SW480 (cell line): ENCODE data around the gene CIP2A.

Experiments
- DNase-seq: peaks from one replicate; pipeline ENCODE4 v3.0.0-alpha.2; 2016; ENCODE audit warnings: low spot score

Gene CIP2A

DNA sequence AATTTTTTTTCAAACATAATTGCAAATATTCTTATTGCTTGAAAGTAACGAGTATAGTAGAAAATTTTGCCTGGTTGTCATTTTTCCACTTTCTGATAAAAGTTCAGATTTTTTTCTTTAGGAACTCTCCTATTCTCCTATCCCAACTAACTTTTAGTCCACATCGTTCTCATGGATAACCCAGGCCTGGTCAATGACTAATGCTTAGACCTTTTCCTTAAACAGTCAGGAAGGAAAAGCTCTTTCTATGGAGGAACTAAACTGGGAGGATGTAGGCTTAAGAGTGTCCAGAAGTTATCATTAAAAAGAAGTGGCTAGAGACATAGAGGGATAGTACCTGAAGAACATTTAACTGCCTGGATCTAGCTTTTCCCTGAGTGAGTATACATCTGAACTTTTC is 26.7 kb downstream of the CIP2A start:
- DNase-seq: no peak

DNA sequence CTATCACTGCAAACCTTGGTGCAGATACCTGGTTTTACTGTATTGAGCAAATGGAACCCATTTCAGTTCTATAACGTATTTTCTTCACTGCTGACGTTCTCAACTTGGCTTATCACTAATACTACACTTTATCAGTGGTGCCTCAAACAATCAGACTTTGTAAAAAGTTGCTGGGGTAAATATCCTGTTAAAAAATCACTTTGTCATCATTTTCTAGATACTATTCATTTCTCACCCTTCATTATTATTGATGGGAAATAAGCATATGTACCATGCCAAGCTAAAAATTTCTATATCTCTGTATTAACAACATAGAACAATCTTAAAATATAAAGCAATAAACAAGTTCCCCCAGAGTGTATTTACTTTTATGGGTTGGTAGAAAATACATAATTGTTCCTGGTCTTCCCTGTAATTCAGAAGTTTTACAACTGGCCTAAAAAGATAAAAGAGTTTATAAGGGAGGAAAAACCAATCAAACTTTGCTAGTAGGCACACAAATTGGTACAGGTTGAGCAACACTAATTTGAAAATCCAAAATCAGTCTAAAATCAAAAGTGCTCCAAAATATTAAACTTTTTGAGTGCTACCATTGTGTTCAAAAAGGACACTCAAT is 33.2 kb downstream of the CIP2A start:
- DNase-seq: no peak

DNA sequence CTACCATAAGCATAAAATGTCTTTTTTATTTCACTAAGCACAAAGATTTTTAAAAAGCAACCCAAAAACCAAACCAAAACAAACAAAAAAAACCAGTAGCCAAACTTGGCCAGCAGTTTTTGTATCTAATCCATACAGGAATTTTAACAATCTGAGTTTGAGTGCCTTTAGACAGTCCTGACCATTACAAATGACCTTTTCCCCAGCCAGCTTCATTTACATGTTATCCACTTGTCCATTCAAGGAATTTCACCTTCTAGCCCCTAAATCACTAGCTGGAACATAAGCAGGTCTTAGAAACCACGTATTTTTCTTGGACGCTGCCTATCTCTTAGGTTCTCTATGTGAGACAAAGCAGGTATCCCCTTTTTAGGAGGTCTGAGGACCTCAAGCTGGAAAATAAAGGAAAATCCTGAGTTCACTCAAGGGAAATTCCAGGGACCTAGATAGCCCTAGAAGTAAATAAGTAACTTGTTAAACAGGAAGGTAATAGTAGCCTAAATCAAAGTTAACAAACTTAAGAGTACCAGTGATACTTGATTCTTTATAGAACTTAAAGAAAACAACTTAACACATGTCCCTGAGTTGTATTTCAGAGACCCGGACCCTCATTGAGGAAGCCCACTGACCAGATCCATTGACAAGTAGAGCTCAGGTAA is 34.2 kb downstream of the CIP2A start:
- no peak for DNase-seq

DNA sequence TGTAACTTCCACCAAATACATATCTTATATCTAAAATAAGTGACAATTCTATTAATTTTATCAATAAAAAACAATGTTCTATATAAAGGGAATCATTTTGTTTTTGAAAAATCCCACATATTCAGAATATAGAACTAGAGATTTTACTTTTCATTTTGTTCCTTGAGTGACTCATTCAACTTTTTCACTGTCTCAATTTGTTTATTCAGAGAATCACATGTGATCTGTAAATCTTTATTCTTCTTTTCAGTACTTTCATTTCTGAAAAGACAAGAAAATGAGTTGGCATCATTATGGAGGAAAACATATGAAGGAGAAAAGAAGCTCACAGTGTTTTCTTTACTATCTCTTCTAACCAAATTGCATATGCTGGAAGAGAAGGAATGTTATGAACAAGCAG is 35.0 kb downstream of the CIP2A start:
- DNase-seq: no peak

DNA sequence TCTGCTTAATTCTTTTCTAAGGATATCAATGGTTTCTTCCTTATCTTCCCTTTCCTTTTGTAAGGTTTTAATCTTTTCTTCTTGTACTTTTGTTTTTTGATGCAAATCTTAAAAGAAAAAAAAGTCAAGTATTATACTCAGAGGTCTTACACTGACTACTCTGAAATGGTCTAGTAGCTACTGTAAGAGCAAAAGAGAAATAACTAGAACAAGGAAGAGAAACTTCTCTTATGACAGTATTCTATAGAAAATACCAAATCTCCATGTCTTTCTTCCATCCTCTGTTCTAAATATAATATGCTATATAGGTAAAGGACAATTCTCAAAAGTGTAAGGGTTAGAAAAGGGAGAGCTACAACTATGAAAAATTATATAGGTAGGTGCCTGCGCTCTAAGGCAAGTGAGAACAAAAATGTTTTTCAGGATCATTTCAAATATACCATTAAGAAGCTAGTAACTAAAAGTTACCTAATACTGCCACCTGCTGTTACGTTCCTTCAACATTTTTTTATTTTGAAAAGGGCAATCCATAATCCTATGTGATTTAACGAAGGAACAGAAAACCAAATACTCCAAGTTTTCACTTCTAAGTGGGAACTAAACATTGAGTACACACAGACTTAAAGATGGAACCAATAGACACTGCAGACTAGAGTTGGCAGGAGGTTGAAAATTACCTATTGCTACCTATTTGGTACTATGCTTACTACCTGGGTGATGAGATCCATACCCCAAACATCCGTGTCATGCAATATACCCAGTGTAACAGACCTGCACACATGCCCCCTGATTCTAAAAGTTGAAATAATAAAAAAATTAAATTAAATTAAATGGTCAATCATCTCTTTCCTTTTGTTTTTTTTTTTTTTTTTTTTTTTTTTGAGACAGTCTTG is 36.7 kb downstream of the CIP2A start:
- peak; percentile 33 for DNase-seq

DNA sequence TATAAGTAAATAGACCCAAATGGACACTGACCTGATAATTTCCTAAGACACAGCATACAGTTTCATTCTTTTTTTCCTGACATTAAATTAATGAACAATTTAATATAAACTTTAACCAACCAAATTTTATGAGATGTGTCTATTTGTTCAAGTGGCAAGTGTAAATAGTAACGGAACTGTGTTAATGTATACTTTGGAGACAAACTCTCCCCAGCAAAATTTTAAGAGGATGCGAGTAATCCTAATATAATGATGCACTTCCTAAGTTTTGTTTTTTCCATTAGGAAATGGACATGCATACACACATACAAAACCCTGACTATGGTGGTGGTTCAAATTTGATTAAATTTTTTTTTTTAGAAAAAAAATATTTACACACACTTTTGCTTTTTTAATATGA is 40.4 kb downstream of the CIP2A start:
- DNase-seq: no peak

DNA sequence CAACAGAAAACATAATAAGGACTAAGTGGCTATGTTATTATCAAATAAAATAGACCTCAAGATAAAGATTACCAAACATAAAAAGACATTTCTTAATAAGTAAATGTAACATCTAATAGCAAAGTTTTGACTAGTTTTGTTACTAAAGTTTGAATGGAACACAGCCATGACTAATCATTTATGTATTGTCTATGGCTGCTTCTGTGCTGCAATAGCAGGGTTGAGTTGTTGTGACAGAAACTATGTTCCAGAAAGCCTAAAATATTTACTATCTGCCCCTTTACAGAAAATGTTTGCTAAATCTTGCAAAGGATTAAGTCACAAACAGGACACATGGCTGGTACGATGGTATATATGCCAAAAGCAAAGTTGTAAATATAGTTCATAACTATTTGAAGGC is 40.9 kb downstream of the CIP2A start:
- DNase-seq: no peak

DNA sequence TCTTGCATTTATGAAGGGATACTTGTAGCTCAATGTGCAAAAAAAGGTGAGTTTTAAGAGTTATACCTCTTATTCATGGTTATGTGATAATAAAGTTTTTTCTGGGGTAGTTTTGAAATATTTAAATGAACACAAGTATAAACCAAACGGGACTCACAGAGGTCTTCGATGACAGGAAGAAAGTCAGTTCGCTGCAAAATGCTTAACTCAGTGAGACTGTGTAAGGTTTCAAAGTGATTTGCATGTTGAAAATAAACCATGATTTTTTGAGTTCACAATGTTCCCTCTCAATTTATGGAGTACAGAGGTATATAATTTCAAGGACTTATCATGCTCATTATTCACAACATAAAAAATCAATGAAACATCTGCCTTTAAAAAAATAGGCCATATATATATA is 42.5 kb downstream of the CIP2A start:
- no peak for DNase-seq

DNA sequence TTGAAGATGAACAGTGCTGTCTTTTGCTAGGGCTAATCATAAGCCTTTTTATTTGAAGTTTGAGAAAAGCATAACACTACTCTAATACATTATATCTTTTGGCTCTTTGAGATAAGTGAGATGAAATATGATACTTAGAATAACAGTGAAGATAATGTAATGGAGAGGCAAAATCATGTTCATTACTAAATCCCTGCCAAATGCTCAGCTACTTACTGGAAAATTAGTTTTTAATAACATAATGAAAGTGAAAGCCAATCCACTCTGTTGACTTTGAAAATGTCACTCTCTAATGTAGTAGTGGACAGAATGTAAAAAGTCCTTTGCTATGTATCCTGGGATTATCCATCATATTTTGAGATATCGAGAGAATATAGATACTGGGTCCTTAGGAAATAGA is 43.0 kb downstream of the CIP2A start:
- no peak for DNase-seq

DNA sequence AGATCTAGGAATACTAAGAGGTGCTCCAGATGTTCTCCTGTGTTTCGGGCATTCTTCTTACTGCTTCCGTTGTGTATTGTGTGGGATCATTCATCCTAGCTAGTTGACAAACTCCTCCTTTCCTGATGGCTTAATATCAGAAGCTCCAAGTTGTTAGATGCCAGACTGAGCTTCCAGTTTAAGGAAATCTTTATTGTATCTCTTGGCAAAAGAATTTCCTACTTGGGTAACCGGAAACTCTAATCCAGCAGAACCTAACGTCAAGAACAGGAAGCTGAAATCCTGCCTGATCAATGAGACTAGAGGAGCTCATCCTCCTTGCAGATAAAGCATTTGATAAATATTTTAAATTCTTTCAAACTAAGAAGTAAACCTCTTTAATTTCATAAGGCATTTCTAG is 51.2 kb downstream of the CIP2A start:
- DNase-seq: no peak

DNA sequence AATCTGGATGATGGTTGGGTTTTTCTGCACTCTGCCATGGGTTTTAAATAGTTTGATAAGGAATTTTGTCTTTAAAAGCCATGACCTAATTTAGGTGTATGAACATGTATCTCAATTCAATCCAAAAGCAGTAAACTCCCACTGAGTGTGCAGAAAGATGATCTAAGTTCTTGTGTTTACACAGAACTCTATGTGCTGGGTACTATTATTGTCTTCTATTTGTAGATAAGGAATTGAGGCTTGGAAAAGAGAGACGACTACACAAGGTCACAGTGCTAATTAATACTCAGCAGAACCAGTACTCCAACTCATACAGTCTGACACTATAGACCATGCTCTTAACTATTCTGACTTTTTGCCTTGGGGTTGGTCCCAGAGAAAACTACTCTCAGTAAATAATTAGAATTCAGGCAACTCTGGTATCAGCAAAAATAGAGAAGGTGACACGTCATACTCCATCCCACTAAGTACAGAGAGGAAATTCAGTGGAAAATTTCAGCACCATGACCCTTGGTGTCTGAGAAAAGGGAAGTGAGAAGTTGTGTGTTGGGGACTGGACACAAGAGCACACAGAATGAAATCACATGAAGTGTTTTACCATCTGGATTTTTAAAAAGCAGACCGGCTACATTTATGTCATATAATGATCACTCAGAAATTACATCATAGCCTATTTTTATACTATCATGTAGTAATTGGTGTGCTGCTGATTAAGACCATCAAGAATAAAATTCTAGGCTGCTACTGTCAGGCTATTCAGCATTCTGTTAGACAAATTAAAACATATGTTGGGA is 60.6 kb downstream of the CIP2A start:
- DNase-seq: no peak

DNA sequence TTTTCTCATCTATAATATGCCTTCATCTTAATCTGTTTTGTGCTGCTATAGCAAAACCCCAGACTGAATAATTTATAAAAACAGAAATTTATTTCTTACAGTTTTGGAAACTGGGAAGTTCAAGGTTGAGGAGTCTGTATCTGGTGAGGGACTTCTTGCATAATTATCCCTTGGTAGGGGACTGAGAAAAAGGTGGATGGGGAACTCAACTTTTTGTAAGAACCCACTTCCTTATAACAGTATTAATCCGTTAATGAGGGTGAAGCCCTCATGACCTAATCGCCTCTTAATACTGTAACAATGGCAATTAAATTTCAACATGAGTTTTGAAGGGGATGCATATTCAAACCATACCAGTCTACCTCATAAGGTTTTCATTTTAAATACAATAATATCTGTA is 61.4 kb downstream of the CIP2A start:
- no peak for DNase-seq

DNA sequence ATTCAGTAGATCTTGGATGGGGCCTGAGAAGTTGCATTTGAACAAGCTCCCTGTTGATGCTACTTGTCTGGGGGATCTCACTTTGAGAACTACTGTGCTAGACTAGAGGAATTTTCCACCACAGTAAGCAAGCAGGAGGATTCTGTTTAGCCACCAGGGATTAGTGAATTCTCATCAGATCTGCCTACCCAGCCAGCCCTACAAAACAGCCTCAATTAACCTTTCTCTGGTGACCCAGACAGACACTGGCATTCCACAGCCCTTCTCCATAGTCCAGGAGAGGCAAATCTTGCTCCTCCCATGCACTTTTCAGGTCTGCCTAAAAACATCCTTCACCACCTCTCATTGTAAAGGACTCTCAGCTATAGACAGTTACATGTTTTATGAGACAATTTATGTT is 62.1 kb downstream of the CIP2A start:
- no peak for DNase-seq

DNA sequence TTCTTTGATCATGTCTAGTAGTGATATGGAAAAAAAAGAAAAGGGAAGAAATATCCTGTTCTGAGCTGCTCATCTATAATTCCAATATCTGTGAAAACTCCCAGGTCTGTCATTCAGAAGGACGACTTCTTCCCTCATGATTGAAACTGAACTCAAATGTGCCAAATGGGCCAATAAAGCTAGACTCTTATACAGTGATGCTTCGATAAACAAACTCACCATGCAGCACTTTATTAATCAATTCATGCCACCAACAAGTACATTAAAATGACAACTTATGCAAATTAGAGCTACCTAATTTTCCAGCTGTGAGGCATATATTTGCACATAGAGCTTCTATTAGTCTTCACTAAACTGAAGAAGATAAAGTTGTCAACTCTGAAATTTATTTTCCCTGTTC is 63.3 kb downstream of the CIP2A start:
- DNase-seq: no peak

DNA sequence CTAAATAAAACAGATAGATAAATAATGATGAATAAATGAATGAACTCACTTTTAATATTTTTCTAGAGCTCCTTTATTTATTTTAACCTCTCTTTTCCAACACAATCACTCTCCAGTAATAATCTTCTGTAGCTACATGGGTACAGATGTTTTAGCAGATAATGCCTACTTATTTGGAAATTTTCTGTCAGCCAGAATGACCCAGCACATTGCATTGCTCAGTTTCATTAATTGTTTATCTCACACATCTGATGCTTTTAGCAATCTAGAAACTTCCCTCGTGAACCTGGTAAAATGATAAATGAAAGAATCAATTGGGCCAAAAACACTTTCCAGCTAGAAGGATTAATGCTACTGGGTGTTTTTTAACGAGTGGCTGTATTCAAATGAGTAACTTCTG is 64.0 kb downstream of the CIP2A start:
- DNase-seq: no peak

DNA sequence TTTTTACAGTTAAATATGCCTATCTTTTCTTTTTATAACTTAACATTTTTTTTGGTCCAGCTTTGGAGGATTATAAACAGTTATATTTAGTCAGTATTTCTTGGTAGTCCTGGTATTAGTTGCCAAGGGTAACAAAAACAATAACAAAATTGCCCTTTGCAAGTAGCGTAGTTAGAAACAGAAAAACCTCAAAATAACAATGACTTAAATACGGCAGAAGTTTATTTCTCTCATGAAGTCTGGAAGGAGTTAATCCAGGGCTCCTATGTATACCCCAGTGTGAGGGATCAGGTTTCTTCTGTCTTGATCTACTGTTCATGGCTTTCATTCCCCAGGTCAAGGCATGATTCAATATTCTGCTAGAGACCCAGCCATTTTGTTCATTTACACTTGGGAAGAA is 64.7 kb downstream of the CIP2A start:
- no peak for DNase-seq

DNA sequence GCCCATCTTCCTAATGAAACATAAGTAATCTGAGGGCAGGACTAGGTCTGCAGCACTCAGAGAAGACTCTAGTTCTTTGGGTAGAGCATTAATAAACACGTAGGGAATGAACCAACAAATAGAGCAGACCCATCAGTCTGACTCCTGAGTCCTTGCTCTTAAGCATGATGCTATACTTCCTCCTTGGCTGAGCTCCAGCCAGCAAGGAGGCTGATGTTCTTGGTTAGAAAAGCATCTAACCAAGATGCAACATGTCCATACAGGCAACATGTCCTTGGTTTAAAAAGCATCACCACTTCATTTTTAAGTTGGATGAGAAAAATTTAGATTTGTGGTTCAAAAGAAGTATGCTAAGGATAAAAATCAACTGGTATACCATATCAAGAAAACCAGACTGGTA is 70.3 kb downstream of the CIP2A start:
- DNase-seq: no peak

DNA sequence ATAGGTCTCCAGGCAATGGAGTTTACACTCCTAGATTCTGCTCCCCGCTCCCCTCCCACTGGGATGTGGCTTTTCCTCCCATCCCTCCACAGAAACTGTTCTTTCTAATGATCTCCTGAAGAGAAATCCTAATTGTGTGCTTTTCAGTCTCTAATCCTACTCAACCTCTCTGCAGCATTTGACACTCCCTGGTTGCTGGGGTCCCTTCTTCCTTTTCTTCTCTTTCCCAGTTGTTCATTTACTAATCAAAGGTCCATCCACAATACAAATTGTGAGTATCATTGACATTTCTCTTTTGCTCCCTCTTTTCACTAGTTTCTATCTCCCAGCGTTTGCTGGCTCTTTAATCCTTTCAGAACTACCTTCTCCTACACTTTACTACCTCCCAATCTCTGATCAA is 72.4 kb downstream of the CIP2A start:
- DNase-seq: no peak

DNA sequence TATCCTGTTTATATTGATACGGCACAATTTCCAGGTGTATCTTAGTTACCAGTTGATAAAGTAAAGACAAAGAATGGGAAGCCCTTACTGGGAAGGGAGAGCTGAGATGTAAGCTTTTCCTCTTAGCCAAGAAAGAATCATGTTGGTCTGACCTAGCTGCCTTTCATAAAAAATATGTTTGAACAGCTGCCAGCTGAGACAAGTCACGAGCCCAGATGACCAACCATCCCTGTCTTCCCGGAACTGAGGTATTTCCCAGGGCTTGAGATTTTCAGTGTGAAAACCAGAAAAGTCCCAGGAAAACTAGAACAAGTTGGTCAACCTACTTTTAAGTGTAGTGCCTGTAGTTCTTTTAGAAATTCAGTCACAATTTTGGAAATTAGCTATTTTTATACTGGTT is 75.3 kb downstream of the CIP2A start:
- DNase-seq: no peak

DNA sequence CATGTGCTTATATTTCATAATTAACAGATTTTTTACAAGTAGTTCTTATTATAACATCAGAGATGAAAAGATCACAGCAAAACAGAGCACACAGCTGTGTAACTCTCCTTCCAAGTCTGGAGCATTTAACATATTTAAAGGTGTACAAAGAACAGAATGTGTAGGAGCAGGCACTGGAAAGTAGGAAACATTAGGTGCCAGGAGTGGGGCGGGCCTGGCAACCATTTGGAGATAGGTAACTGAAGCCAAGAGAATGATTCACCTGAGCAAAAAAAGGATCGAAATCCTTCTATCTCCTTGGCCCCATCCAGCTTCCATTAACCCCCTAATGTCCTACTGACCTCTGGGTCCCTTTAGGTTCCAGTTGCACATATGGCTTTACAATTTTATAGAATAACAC is 76.6 kb downstream of the CIP2A start:
- no peak for DNase-seq

DNA sequence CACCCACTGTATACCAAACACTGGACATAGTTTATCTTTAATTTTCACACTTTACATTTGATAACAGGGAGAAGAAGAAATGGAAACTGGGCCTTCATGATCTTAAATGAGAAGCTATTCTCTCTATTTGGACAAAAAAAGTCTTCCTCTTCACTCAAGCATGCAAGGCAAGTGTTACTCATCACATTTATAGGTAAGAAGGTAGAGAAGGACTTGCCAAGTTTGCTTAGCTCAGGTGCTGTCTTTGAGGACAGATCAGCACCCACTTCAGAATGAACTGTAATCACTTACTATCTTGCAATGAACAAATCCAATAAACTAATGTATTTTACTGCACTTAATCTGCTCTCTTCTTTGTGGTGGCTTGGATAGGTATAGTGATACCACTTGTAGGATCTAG is 77.7 kb downstream of the CIP2A start:
- no peak for DNase-seq

DNA sequence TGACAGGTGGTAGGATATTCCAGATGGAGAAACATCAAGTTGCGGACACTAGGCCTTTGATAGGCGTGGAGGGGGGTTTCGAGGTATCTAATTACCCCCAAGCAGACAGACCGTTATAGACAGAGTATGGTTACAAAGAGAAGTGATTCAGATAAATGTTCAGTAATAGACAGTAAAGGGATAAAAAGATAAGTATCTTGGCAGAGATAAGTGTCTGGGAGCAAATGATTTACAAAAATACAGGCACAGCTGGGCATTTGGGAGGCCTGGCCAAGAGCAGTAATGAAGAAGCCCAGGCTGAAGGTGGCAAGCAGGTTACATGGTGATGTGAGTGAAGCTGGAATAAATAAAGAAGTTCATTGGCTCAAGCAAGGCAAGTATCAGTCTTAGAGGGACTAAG is 78.2 kb downstream of the CIP2A start:
- DNase-seq: no peak

DNA sequence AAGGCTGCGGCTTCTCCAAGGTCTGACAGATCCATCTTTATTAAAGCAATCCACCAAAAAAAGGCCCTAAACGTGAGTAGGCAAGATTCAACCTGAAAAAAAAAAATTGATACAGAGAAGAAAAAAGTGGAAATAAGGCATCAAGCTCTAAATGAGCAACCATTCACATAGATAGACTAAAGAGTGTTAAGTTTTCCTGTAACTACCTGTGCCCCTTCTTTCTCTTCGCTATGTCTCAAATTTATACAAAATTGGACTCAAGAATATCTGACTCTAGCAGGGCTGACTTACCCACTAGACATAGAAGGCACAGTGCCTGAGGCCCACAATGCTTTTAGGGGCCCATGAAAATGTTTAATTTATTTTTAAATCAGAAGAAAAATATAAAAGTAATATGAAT is 78.7 kb downstream of the CIP2A start, which contains the start of gene MYH15:
MYH15 (minus strand) TSS at position 101 of the 400 bp plus-strand sequence; CDS start at position 35, 66 bp downstream.
- DNase-seq: no peak
